Neural cell (in vitro differentiated cells): ENCODE data around the gene ZNRF2. TPM values are rescaled to one million over a fixed set of nuclear protein-coding genes. Genes with fewer than 3 reads are reported as not detected.

Source experiments
- H2AFZ ChIP-seq: fragments of 200-600, 300-800 bp; sonication (generic), shearing (Covaris generic); 2 replicates; pipeline ENCODE4 v1.6.0; 2014; ENCODE audit warnings: low read depth, mild to moderate bottlenecking, antibody characterized with exemption, low read length, moderate library complexity
- H3F3A ChIP-seq: fragments of 200-600 bp; shearing (Covaris generic); 2 replicates; pipeline ENCODE4 v1.6.1; 2016; ENCODE audit warnings: mild to moderate bottlenecking, moderate library complexity, mixed read lengths, antibody characterized with exemption, low read length; ENCODE audit not compliant: insufficient read depth, poor library complexity, severe bottlenecking
- H3K27ac ChIP-seq: fragments of 200-600, 300-800 bp; sonication (generic), shearing (Covaris generic); 2 replicates; pipeline ENCODE4 v1.5.1; 2014; ENCODE audit warnings: mild to moderate bottlenecking, low read length, moderate library complexity
- H3K27me3 ChIP-seq: fragments of 300-800, 200-600 bp; sonication (generic), shearing (Covaris generic); 2 replicates; pipeline ENCODE4 v1.6.0; 2014; ENCODE audit warnings: mild to moderate bottlenecking, low read depth, low read length, moderate library complexity; ENCODE audit not compliant: insufficient read depth
- H3K36me3 ChIP-seq: fragments of 300-800, 200-600 bp; sonication (generic), shearing (Covaris generic); 2 replicates; pipeline ENCODE4 v1.5.1; 2014; ENCODE audit warnings: mild to moderate bottlenecking, antibody characterized with exemption, low read length, moderate library complexity; ENCODE audit not compliant: insufficient read depth
- H3K4me2 ChIP-seq: fragments of 300-800, 200-600 bp; sonication (generic), shearing (Covaris generic); 2 replicates; pipeline ENCODE4 v1.6.0; 2014; ENCODE audit warnings: mild to moderate bottlenecking, low read length
- H3K4me3 ChIP-seq: fragments of 300-800, 200-600 bp; sonication (generic), shearing (Covaris generic); 2 replicates; pipeline ENCODE4 v1.5.1; 2014; ENCODE audit warnings: mild to moderate bottlenecking, low read length, moderate library complexity
- H3K79me2 ChIP-seq: fragments of 200-600 bp; shearing (Covaris generic); replicated peaks from 2 replicates; pipeline ENCODE4 v1.6.0; 2014; ENCODE audit warnings: mild to moderate bottlenecking, low read length, moderate library complexity; ENCODE audit not compliant: insufficient read depth
- H3K9ac ChIP-seq: fragments of 300-800, 200-600 bp; sonication (generic), shearing (Covaris generic); 2 replicates; pipeline ENCODE4 v1.6.1; 2016; ENCODE audit warnings: mild to moderate bottlenecking, low read length, mixed read lengths
- H3K9me2 ChIP-seq: fragments of 200-600 bp; shearing (Covaris generic); 2 replicates; pipeline ENCODE4 v1.6.1; 2016; ENCODE audit warnings: mild to moderate bottlenecking, low read length, mixed read lengths; ENCODE audit not compliant: insufficient read depth
- H3K9me3 ChIP-seq: fragments of 200-600, 300-800 bp; sonication (generic), shearing (Covaris generic); 2 replicates; pipeline ENCODE4 v1.6.1; 2016; ENCODE audit warnings: mild to moderate bottlenecking, mixed run types, low read length, moderate library complexity, mixed read lengths
- H4K20me1 ChIP-seq: fragments of 200-600 bp; shearing (Covaris generic); 2 replicates; pipeline ENCODE4 v1.6.1; 2016; ENCODE audit warnings: mild to moderate bottlenecking, mixed run types; ENCODE audit not compliant: insufficient read depth
- EP300 ChIP-seq: fragments of 450-650 bp; conservative IDR thresholded peaks from 2 replicates; pipeline ENCODE4 v1.6.1; 2014; ENCODE audit warnings: antibody characterized with exemption, mild to moderate bottlenecking, moderate library complexity; ENCODE audit not compliant: poor library complexity, severe bottlenecking
- EZH2 ChIP-seq: fragments of 200-600, 300-800 bp; shearing (Covaris generic), sonication (generic); IDR thresholded peaks from 2 replicates; pipeline ENCODE4 v1.6.1; 2014; ENCODE audit warnings: antibody characterized with exemption, low read length, borderline replicate concordance, mild to moderate bottlenecking; ENCODE audit not compliant: insufficient read depth, poor library complexity, severe bottlenecking
- MXI1 ChIP-seq: fragments of 450-650 bp; conservative IDR thresholded peaks from 2 replicates; pipeline ENCODE4 v1.6.1; 2014; ENCODE audit warnings: antibody characterized with exemption, mild to moderate bottlenecking; ENCODE audit not compliant: poor library complexity, severe bottlenecking
- POLR2AphosphoS5 ChIP-seq: IDR thresholded peaks from 2 replicates; pipeline ENCODE4 v1.6.1; 2012
- RAD21 ChIP-seq: fragments of 450-650 bp; conservative IDR thresholded peaks from 2 replicates; pipeline ENCODE4 v1.6.1; 2014; ENCODE audit warnings: antibody characterized with exemption, mild to moderate bottlenecking, moderate library complexity
- SMC3 ChIP-seq: fragments of 450-650 bp; conservative IDR thresholded peaks from 2 replicates; pipeline ENCODE4 v1.6.1; 2014; ENCODE audit warnings: antibody characterized with exemption, mild to moderate bottlenecking, moderate library complexity; ENCODE audit not compliant: poor library complexity
- TAF1 ChIP-seq: IDR thresholded peaks from 2 replicates; pipeline ENCODE4 v1.6.1; 2012; ENCODE audit warnings: low read depth
- polyA plus RNA-seq: library from polyadenylated mRNA; depleted of rRNA; stranded (reverse); fragments of >200 nt; gene quantifications from 2 replicates; pipeline ENCODE4 v1.2.3, GENCODE V29; 2014
- TF ChIP-seq, protein P1 (sequence below): IDR thresholded peaks from 2 replicates; pipeline ENCODE4 v1.6.1; 2012; ENCODE audit warnings: borderline replicate concordance

ZNRF2 gene
- polyA plus RNA-seq, 1 donor from 2014 or later = 12.2 TPM

DNA sequence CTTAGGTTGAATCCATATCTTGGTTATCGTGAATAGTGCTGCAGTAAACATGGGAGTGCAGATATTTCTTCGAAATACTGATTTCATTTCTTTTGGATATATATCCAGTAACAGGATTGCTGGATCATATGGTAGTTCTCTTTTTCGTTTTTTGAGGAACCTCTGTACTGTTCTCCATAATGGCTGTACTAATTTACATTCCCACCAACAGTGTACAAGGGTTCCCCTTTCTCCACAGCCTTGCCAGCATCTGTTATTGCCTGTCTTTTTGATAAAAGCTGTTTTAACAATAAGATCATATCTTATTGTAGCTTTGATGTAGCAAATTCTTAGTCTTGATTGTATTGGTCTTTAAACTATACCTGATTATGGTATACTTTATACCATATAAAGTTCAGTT is 45.3 kb downstream of the ZNRF2 start:
- Histone ChIP-seq H3K9me3 (no peaks in the 10 kb centered on the region), H3K9me2 (no peaks in the 10 kb centered on the region), H3K27ac (no peak overlapping the region), H3K4me3 (no peak overlapping the region), H3K79me2 (no peaks in the 10 kb centered on the region), H2AFZ (no peak overlapping the region), H3K36me3 (no peaks in the 10 kb centered on the region), H3K9ac (no peak overlapping the region), H3K4me2 (no peak overlapping the region), H3K27me3 (no peaks in the 10 kb centered on the region), H4K20me1 (no peaks in the 10 kb centered on the region), H3F3A (no peaks in the 10 kb centered on the region)
- TF ChIP-seq POLR2AphosphoS5 = no peak

GRCh38 chr7:30330134-30331111 is 46.0 kb downstream of the ZNRF2 start:
- Histone ChIP-seq H2AFZ (no peak overlapping the region), H3K4me2 (no peak overlapping the region), H3K79me2 (peaks cover 2% of the 10 kb centered on the region), H4K20me1 (no peaks in the 10 kb centered on the region), H3K36me3 (no peaks in the 10 kb centered on the region), H3K27me3 (no peaks in the 10 kb centered on the region), H3K27ac (no peak overlapping the region), H3K9ac (no peak overlapping the region), H3K4me3 (no peak overlapping the region), H3K9me3 (no peaks in the 10 kb centered on the region), H3F3A (no peaks in the 10 kb centered on the region), H3K9me2 (no peaks in the 10 kb centered on the region)
- no peak for TF ChIP-seq RAD21
- no peak for TF ChIP-seq TAF1
- no peak for TF ChIP-seq POLR2AphosphoS5
- no peak for TF ChIP-seq EZH2
- TF ChIP-seq, protein P1, sequence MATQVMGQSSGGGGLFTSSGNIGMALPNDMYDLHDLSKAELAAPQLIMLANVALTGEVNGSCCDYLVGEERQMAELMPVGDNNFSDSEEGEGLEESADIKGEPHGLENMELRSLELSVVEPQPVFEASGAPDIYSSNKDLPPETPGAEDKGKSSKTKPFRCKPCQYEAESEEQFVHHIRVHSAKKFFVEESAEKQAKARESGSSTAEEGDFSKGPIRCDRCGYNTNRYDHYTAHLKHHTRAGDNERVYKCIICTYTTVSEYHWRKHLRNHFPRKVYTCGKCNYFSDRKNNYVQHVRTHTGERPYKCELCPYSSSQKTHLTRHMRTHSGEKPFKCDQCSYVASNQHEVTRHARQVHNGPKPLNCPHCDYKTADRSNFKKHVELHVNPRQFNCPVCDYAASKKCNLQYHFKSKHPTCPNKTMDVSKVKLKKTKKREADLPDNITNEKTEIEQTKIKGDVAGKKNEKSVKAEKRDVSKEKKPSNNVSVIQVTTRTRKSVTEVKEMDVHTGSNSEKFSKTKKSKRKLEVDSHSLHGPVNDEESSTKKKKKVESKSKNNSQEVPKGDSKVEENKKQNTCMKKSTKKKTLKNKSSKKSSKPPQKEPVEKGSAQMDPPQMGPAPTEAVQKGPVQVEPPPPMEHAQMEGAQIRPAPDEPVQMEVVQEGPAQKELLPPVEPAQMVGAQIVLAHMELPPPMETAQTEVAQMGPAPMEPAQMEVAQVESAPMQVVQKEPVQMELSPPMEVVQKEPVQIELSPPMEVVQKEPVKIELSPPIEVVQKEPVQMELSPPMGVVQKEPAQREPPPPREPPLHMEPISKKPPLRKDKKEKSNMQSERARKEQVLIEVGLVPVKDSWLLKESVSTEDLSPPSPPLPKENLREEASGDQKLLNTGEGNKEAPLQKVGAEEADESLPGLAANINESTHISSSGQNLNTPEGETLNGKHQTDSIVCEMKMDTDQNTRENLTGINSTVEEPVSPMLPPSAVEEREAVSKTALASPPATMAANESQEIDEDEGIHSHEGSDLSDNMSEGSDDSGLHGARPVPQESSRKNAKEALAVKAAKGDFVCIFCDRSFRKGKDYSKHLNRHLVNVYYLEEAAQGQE = no peak
- TF ChIP-seq MXI1 = no peak
- no peak for TF ChIP-seq EP300
- TF ChIP-seq SMC3 = no peak

DNA sequence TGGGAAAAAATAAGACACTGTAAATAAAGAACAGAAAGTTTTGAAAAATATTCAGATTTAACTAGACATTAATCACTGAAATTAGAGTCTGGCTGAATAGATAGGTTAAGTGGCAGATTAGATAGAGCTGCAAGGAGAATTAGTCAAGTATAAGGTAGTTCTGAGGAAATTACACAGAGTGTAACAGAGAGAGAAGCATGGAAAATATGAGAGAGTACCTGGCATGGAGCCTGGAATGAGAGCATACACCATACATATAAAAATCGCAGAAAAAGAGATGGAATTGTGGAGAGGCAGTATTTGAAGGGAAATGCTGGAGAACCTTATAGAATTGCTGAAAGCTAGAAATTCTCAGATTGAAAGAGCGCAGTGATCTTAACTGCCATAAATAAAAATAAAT is 46.9 kb downstream of the ZNRF2 start:
- Histone ChIP-seq H3K27me3 (no peaks in the 10 kb centered on the region), H3K4me2 (no peak overlapping the region), H3F3A (no peaks in the 10 kb centered on the region), H3K9ac (no peak overlapping the region), H2AFZ (no peak overlapping the region), H3K79me2 (peaks cover 2% of the 10 kb centered on the region), H4K20me1 (no peaks in the 10 kb centered on the region), H3K9me3 (no peaks in the 10 kb centered on the region), H3K4me3 (no peak overlapping the region), H3K9me2 (no peaks in the 10 kb centered on the region), H3K27ac (no peak overlapping the region), H3K36me3 (no peaks in the 10 kb centered on the region)
- TF ChIP-seq EP300 = no peak
- no peak for TF ChIP-seq MXI1
- no peak for TF ChIP-seq RAD21
- TF ChIP-seq SMC3 = no peak
- TF ChIP-seq EZH2 = no peak
- TF ChIP-seq, protein P1 = no peak
- TF ChIP-seq POLR2AphosphoS5 = no peak
